HG03045 (cell line): ENCODE measurements around the gene IL18R1.

Experiments used
- ATAC-seq: cut with Tn5 transposase; IDR thresholded peaks from one replicate; pipeline ENCODE4 v1.9.1; 2021; ENCODE audit warnings: mild to moderate bottlenecking, moderate library complexity; ENCODE audit not compliant: unreplicated experiment

The IL18R1 gene

GRCh38 chr2:102427249-102427648 lies 71.7 kb downstream of the IL18R1 start:
- no peak for ATAC-seq

DNA sequence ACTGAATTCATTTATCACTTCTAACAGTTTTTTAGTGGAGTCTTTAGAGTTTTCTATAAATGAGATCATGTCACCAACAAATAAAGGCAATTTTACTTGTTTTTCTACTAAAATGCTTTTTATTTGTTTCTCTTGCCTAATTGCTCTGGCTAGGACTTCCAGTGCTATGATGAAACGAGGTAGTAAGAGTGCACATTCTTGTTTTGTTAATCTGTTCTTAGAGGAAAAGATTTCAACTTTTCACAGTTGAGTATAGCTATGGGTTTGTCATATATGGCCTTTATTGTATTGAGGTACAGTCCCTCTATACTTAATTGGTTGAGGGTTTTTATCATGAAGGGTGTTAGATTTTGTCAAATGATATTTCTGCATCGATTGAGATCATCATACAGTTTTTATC lies 73.0 kb downstream of the IL18R1 start:
- ATAC-seq = no peak

GRCh38 chr2:102432386-102432785 lies 76.8 kb downstream of the IL18R1 start:
- ATAC-seq = no peak

- no peak for ATAC-seq
These were observed 78.5 kb downstream of the IL18R1 start for GRCh38 chr2:102433973-102434654.

DNA sequence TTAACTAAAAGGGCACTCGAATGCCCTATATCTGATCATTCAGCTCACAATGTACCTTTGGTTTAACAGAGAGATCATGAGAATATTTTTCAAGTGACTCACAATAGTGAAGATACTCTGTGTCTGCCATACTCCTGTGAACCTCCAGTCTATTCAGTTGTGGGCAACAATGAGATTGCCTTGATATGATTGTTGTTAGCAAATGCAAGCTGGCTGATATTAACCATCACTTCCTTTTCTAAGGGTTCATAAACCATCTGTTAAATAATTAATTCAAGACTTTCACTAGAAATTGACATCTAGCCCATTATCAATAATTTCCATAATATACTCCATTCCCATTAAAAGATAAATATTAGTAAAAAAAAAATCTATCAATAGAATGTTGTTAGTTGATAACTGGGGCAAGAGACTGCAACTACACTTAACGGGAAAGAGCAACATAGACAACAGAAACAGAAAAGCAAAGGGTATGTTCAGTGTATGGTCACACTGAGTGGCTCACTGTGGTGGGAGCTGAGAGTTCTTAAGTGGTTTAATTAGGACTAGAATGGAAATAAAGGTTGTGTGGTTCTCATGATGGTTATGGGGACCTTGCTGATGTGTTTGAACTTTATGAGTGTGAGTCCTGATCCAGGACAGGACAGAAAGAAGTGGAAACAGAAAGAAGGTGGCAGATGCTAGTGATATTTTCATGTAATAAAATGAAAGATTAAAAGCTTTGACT lies 79.2 kb downstream of the IL18R1 start:
- ATAC-seq = no peak

GRCh38 chr2:102435741-102436140 lies 80.1 kb downstream of the IL18R1 start:
- peak; percentile 47 for ATAC-seq

DNA sequence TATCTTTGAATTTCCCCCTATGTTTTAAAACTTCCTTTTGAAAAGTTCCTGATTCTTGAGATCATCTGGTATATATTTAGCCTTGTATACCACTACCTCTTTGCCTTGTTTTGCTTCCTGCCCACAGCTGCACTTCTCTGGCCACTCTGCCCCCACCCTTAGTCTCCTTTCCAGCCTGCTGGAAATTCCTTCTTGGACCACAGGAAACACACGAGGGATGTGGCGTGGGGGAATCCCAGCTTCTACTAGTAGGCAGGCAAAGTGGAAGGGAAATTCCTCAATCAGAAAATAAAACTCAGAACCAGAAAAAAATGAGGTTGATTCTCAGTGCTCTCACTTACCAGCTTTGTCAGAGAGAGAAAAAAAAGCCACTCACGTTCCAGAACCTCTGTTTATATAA lies 80.7 kb downstream of the IL18R1 start:
- ATAC-seq = peak; percentile 37

DNA sequence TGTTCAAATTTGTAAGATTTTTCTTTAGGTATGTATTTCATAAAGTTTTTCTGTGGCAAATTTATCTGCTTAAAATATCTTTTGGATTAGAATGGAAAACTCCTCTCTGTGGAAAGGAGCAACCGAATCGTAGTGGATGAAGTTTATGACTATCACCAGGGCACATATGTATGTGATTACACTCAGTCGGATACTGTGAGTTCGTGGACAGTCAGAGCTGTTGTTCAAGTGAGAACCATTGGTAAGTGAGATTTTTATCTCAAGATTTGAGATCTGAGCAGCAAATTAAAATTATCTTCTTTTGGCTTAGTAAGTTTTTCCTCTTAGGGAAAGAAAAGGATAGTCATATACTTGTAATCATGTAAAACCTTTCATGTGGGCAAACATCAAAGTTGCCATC lies 81.5 kb downstream of the IL18R1 start:
- ATAC-seq = no peak

DNA sequence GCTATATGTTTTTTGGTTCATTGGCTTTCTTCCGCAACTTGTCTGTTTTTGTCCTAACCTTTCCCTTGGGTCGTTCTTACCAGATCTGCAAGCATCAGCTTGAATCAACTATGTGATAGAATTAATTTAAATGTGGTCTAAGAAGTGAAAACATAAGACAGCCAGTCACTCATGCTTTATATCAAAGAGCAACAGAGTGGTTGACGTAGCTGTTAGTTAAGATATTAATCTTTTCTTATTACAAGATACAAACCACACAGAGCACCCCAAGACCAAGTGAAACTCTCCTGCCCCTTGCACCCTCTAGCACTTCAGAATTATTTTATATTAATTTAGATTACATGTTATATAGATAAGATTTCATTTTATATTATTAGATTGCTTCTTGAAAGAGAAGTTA lies 82.5 kb downstream of the IL18R1 start:
- ATAC-seq = no peak

- ATAC-seq = no peak
These were observed 83.0 kb downstream of the IL18R1 start for GRCh38 chr2:102438578-102438977.

- no peak for ATAC-seq
These were observed 83.6 kb downstream of the IL18R1 start for GRCh38 chr2:102439065-102439695.

- no peak for ATAC-seq
These were observed 87.6 kb downstream of the IL18R1 start for GRCh38 chr2:102442967-102443828.

- ATAC-seq = no peak
These were observed 88.6 kb downstream of the IL18R1 start for GRCh38 chr2:102444233-102444632.

- ATAC-seq = no peak
These were observed 91.3 kb downstream of the IL18R1 start for GRCh38 chr2:102446936-102447335.
